Cardiac fibroblast (primary cell): ENCODE data around the gene TTLL11.
"Not testable (repeated sequence)": the region's sequence is repeated elsewhere in the genome, so short reads cannot be mapped to it uniquely, and the experiment has no call there.

ENCODE experiments used
- DNase-seq, 2 donors: peaks; one replicate each; pipeline versions ENCODE4 v3.0.0 to v3.0.0-alpha.2; 2010; ENCODE audit warnings: low read depth in 2 of 2
- H3K4me3 ChIP-seq, 2 donors: replicated peaks in 1 of 2; 1 replicate in 1 of 2; 2 replicates in 1 of 2; pipeline ENCODE4 v1.5.1; 2011; ENCODE audit warnings: low read depth in 2 of 2, low read length in 2 of 2, mild to moderate bottlenecking in 2 of 2, moderate library complexity in 1 of 2
- TF ChIP-seq, protein P1 (sequence below): IDR thresholded peaks from one replicate; pipeline ENCODE4 v1.5.1; 2011; ENCODE audit warnings: low read depth, mild to moderate bottlenecking, low read length, inconsistent platforms

Gene TTLL11

DNA sequence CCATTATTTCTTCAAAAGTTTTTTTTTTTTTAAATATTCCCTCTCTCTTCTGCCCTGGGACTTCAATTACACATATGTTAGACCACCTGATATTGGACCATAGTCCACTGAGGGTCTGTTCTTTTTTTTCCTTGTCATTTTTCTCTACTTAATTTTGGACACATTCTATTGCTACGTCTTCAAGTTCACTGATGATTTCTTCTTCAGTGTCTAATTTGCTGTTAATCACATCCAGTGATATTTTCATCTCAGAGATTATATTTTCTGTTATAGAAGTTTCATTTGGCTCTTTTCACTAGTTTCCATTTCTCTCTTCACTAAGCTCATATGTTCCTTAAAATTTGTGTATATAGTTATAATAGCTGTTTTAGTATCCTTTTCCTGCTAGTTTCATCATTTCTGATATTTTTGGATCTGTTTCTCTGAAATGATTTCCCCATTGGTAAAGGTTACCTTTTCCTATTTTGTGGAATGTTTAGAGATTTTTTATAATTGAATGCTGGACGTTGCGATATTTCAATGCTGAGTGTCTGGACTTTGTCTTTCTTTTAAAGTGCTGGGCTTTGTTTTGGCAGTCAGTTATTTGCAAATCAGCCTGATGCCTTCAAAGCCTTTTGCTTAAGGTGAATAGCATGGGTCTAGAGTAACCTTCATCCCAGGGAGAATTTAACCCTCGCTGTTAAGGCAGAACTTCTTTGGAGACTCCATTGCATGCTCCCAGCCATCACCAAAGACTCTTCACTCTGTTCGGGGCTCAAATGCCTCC lies 111.8 kb downstream of the TTLL11 start:
- H3K4me3 ChIP-seq: no peak overlapping the region
- TF ChIP-seq, protein P1, sequence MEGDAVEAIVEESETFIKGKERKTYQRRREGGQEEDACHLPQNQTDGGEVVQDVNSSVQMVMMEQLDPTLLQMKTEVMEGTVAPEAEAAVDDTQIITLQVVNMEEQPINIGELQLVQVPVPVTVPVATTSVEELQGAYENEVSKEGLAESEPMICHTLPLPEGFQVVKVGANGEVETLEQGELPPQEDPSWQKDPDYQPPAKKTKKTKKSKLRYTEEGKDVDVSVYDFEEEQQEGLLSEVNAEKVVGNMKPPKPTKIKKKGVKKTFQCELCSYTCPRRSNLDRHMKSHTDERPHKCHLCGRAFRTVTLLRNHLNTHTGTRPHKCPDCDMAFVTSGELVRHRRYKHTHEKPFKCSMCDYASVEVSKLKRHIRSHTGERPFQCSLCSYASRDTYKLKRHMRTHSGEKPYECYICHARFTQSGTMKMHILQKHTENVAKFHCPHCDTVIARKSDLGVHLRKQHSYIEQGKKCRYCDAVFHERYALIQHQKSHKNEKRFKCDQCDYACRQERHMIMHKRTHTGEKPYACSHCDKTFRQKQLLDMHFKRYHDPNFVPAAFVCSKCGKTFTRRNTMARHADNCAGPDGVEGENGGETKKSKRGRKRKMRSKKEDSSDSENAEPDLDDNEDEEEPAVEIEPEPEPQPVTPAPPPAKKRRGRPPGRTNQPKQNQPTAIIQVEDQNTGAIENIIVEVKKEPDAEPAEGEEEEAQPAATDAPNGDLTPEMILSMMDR: no peak
- DNase-seq: no peak

DNA sequence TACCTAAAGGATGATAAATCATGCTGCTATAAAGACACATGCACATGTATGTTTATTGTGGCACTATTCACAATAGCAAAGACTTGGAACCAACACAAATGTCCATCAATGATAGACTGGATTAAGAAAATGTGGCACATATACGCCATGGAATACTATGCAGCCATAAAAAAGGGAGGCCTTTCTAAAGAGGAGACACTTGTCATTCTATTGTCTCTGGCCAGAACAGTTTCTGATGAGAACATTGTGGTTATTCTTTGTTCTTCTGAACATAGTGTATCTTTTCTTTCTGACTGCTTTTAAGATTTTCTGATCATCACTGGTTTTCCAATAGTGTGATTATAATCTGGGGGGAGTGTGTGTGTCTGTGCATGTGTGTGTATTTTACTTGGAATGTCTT lies 112.4 kb downstream of the TTLL11 start:
- H3K4me3 ChIP-seq, DNase-seq: not testable (repeated sequence)

DNA sequence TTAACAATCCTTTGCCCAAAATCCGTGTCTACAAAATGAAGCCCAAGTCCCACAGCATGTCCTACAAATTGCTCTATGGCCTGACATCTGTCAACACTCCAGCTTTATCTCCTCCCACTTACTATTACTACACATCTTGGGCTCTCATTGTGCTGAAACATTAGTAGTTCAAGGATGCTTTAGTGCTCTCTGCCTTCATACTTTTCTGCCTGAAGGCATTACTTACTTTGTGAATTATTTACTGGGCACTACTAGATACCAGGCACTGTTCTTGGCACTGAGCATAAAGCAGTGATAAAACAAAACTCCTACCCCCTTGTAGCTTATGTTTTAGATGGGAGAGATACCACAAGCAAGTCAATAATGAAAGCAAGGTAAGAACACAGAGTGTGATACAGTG lies 113.4 kb downstream of the TTLL11 start:
- TF ChIP-seq, protein P1: no peak
- no peak for DNase-seq
- no peak overlapping the region for H3K4me3 ChIP-seq

DNA sequence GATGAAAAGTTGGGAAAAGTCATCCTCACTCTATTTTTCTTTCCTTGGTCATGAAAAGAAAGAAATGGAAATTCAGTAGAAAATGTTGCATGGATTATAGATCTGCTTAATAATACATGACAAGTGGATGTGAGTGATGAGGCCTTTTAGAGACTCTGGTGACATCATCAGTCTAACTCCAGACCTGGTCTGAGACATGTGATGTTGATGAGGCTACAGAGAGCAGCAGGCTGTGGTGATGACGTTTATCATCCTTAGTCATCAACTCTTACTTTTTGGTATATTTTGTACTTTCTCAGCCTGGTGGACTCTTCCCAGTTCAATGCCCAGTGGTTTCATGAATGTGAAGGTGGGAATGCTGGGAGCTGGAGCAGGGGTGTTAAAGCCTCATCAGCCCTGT lies 116.4 kb downstream of the TTLL11 start:
- H3K4me3 ChIP-seq: no peak overlapping the region
- TF ChIP-seq, protein P1: no peak
- DNase-seq: peak; percentile 22 to 73

DNA sequence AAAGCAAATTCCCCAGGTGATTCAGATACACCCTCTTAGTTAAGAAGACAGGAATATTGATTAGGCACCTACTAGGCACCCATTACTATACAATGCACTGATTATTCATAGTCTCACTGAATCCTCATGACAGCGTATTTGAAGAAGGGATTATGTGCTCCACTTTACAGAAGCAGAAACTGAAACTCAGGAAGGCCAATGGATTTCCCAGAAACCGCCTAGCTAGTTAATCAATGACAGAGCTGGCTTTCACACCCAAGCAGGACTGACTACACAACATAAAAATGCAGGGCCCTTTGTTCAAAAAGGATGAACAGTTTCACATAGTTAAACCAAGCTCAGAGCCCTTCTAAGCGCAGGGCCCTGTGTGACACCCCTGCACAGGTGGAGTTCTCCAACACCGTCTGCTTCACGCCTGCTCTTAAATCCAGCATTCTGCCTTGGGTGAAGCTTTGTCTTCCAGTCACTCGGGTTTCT lies 117.3 kb downstream of the TTLL11 start:
- H3K4me3 ChIP-seq: no peak overlapping the region
- TF ChIP-seq, protein P1: no peak
- DNase-seq: peak in 1 of 2 donors; percentile 18

DNA sequence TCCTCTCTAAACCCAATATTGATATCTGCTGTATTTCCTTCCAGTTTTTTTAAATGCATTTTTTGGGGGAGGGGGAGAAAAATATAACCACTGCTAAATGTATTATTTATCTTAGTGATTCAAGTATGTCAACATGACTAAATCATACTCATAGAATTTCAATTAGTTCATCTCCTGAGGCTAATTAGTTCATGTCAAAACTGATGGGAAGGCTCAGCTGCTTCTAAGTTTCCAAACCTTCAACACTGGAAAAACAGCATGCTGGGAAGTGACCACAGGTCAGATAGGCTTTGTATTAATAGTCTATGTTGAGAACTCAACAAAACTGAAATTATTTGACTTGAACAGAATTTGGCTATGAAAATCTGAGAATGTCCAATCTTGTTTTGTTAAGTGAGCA lies 118.7 kb downstream of the TTLL11 start:
- DNase-seq: no peak
- H3K4me3 ChIP-seq: no peak overlapping the region
- TF ChIP-seq, protein P1: no peak

DNA sequence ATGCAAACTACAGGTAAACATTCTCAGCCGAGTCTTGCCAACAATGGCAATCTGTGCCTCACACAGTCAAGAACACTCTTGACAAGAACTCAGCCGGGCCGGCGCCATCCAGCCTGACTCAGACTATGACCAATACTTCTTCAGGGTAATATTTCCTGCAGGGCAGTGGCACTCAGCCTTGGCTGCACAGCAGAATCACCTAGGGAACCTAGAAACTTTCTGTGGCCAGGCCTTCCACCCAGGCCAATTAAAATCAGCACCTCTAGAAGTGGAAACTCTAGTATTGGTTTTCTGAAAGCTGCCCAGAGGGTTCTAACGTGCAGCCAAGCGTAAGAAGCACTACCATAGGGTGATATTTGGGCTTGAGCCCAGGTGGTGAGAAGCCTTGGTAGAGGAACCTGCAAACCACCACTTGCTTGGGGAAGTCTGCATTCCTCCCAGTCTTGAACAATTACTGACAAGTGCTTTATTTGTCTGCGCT lies 120.6 kb downstream of the TTLL11 start:
- H3K4me3 ChIP-seq: no peak overlapping the region
- DNase-seq: peak; percentile 40 to 75

More for the DNA sequence above, 120.6 kb downstream of the TTLL11 start:
- TF ChIP-seq, protein P1: no peak
